Liver (tissue), 9 donors: Measurements from ENCODE around the gene SSNA1. TPM values are rescaled to one million over a fixed set of nuclear protein-coding genes. Genes with fewer than 3 reads are reported as not detected.

Experiments used
- DNase-seq: peaks from one replicate; pipeline ENCODE4 v3.0.0-alpha.2; 2017; ENCODE audit warnings: low spot score
- H3K27ac ChIP-seq, 2 donors: one replicate each; pipeline ENCODE4 v1.7.0; 2013; ENCODE audit warnings: inconsistent platforms in 2 of 2, low read length in 2 of 2, control low read depth in 1 of 2, low read depth in 1 of 2, mild to moderate bottlenecking in 1 of 2
- H3K27me3 ChIP-seq, 4 donors: one replicate each; pipeline versions ENCODE4 v1.6.1 to v1.7.0; 2013; ENCODE audit warnings: low read length in 3 of 4, inconsistent platforms in 1 of 4, mild to moderate bottlenecking in 1 of 4, moderate library complexity in 1 of 4; ENCODE audit not compliant: control insufficient read depth in 4 of 4, insufficient read depth in 4 of 4
- H3K36me3 ChIP-seq, 4 donors: one replicate each; pipeline versions ENCODE4 v1.6.1 to v1.7.0; 2013; ENCODE audit warnings: low read length in 3 of 4, mild to moderate bottlenecking in 3 of 4, low read depth in 1 of 4, moderate library complexity in 1 of 4; ENCODE audit not compliant: control insufficient read depth in 4 of 4, insufficient read depth in 3 of 4
- H3K4me1 ChIP-seq, 4 donors: one replicate each; pipeline versions ENCODE4 v1.6.1 to v1.7.0; 2013; ENCODE audit warnings: low read length in 3 of 4, mild to moderate bottlenecking in 3 of 4, moderate library complexity in 1 of 4; ENCODE audit not compliant: control insufficient read depth in 4 of 4, insufficient read depth in 4 of 4
- H3K4me3 ChIP-seq, 3 donors: one replicate each; pipeline versions ENCODE4 v1.6.1 to v1.7.0; 2013; ENCODE audit warnings: low read length in 3 of 3, control low read depth in 1 of 3, low read depth in 1 of 3, mild to moderate bottlenecking in 1 of 3
- H3K9ac ChIP-seq, 2 donors: one replicate each; pipeline ENCODE4 v1.7.0; 2013; ENCODE audit warnings: low read length in 2 of 2, mild to moderate bottlenecking in 2 of 2, moderate library complexity in 2 of 2, control low read depth in 1 of 2, low read depth in 1 of 2
- H3K9me3 ChIP-seq, 4 donors: one replicate each; pipeline versions ENCODE4 v1.6.1 to v1.7.0; 2013; ENCODE audit warnings: low read length in 3 of 4; ENCODE audit not compliant: control insufficient read depth in 4 of 4
- EGR1 ChIP-seq, 2 donors: IDR thresholded peaks; 2 replicates each; pipeline ENCODE4 v1.6.1; 2016 to 2018; ENCODE audit warnings: antibody characterized with exemption in 2 of 2, low read depth in 2 of 2
- FOXA1 ChIP-seq: IDR thresholded peaks from 2 replicates; pipeline ENCODE4 v1.6.1; 2016; ENCODE audit warnings: antibody characterized with exemption
- FOXA2 ChIP-seq: IDR thresholded peaks from 2 replicates; pipeline ENCODE4 v1.6.1; 2016; ENCODE audit warnings: antibody characterized with exemption
- GABPA ChIP-seq, 2 donors: IDR thresholded peaks in 1 of 2; conservative IDR thresholded peaks in 1 of 2; 2 replicates each; pipeline ENCODE4 v1.6.1; 2016; ENCODE audit warnings: antibody characterized with exemption in 2 of 2, mild to moderate bottlenecking in 1 of 2, moderate library complexity in 1 of 2
- HNF4A ChIP-seq, 2 donors: conservative IDR thresholded peaks; 2 replicates each; pipeline ENCODE4 v1.6.1; 2016; ENCODE audit warnings: antibody characterized with exemption in 2 of 2, mild to moderate bottlenecking in 2 of 2
- HNF4G ChIP-seq: IDR thresholded peaks from 2 replicates; pipeline ENCODE4 v1.6.1; 2016; ENCODE audit warnings: antibody characterized with exemption
- JUND ChIP-seq, 2 donors: IDR thresholded peaks; 2 replicates each; pipeline ENCODE4 v1.6.1; 2016; ENCODE audit warnings: antibody characterized with exemption in 2 of 2
- NR2F2 ChIP-seq: IDR thresholded peaks from 2 replicates; pipeline ENCODE4 v1.6.1; 2016; ENCODE audit warnings: antibody characterized with exemption
- RAD21 ChIP-seq, 2 donors: IDR thresholded peaks; 2 replicates each; pipeline ENCODE4 v1.6.1; 2016; ENCODE audit warnings: antibody characterized with exemption in 2 of 2, mild to moderate bottlenecking in 2 of 2
- SP1 ChIP-seq: IDR thresholded peaks from 2 replicates; pipeline ENCODE4 v1.6.1; 2018; ENCODE audit warnings: antibody characterized with exemption, mild to moderate bottlenecking
- YY1 ChIP-seq: IDR thresholded peaks from 2 replicates; pipeline ENCODE4 v1.6.1; 2016; ENCODE audit warnings: antibody characterized with exemption, mild to moderate bottlenecking
- WGBS: extraction: QIAGEN DNeasy Blood & Tissue Kit; methylation state at CpG from one replicate; pipeline ENCODE4 v1.1.7; 2013; 5-methylcytosine and 5-hydroxymethylcytosine counted together
- polyA plus RNA-seq, 2 donors: library from polyadenylated mRNA; stranded (reverse) in 1 of 2; unstranded in 1 of 2; fragments of 200-250 nt in 1 of 2; fragments of >200 nt in 1 of 2; fragmentation: Nextera tagmentation in 1 of 2; extraction: Ambion mirVana in 1 of 2; gene quantifications; one replicate each; pipeline versions ENCODE4 v1.2.1 to v1.2.3, GENCODE V29; 2013 to 2015
- total RNA-seq, 2 donors: library from RNA; depleted of rRNA; stranded (reverse); fragments of >200 nt; gene quantifications; one replicate each; pipeline ENCODE4 v1.2.3, GENCODE V29; 2014
- TF ChIP-seq, protein P1 (sequence below): fragments of 150-350 bp; IDR thresholded peaks from 2 replicates; pipeline ENCODE4 v1.5.1; 2017; ENCODE audit warnings: improper control_type of control experiment, low read depth, low read length; ENCODE audit not compliant: missing input control
- TF ChIP-seq, protein P2 (sequence below): IDR thresholded peaks from 2 replicates; pipeline ENCODE4 v1.6.1; 2016; ENCODE audit warnings: antibody characterized with exemption
- TF ChIP-seq, protein P3 (sequence below): IDR thresholded peaks from 2 replicates; pipeline ENCODE4 v1.6.1; 2016; ENCODE audit warnings: antibody characterized with exemption, mild to moderate bottlenecking
- TF ChIP-seq, protein P4 (sequence below): IDR thresholded peaks from 2 replicates; pipeline ENCODE4 v1.6.1; 2016; ENCODE audit warnings: antibody characterized with exemption
- TF ChIP-seq, protein P5 (sequence below): IDR thresholded peaks from 2 replicates; pipeline ENCODE4 v1.6.1; 2016; ENCODE audit warnings: antibody characterized with exemption
- donor health status: healthy.
- donor health status: healthy.
- donor health status: healthy.
- donor health status: healthy.
- donor health status: healthy.

The SSNA1 gene
- total and polyA plus RNA-seq, 4 donors = 29.8 to 44.2 (median 40.3) TPM

DNA sequence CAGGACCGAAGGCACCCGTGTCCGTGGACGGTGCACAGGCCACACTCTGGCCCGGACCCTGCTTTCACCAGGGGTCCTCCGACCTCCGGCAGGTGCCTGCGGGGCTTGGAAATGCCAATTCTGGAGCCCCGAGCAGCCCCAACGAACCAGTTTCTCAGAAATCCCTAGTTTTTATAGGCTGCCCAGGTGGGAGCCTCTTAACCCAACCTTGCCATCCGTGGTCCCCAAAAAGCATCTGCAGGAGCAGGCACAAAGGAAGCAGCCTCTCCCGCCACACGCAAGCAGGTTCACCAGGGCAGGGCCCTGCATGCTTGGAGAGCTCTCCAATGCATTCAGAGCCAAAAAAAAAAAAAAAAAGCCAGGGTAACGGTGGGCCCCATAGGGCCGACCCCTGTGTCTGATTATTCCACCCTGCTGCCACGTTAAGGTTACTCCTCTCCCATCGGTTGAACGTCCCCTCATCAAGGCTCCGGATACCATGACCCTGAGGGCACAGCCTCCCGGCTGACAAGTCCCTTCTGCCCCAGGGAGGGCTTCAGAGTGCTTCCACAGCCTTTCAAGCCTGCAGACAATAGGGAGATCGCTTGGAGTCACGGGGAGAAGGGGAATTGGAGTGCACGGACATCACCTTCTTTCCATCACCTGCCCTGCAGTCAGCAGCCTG lies 12.9 kb downstream of the SSNA1 start:
- H3K27ac ChIP-seq = peak overlapping the region; percentile 58 to 87
- TF ChIP-seq JUND (IDR thresholded peaks at IDR 0.05) (no peak), HNF4A (conservative IDR thresholded peaks at IDR 0.05) (no peak), NR2F2 (no peak), EGR1 (IDR thresholded peaks at IDR 0.05; ENCODE audit: low read depth in 2 of 2) (no peak), RAD21 (IDR thresholded peaks at IDR 0.05) (no peak), FOXA1 (no peak), GABPA (IDR thresholded peaks at IDR 0.05 in 1 of 2, conservative IDR thresholded peaks at IDR 0.05 in 1 of 2) (no peak), YY1 (no peak), SP1 (no peak), FOXA2 (no peak), HNF4G (no peak)
- TF ChIP-seq, protein P1, sequence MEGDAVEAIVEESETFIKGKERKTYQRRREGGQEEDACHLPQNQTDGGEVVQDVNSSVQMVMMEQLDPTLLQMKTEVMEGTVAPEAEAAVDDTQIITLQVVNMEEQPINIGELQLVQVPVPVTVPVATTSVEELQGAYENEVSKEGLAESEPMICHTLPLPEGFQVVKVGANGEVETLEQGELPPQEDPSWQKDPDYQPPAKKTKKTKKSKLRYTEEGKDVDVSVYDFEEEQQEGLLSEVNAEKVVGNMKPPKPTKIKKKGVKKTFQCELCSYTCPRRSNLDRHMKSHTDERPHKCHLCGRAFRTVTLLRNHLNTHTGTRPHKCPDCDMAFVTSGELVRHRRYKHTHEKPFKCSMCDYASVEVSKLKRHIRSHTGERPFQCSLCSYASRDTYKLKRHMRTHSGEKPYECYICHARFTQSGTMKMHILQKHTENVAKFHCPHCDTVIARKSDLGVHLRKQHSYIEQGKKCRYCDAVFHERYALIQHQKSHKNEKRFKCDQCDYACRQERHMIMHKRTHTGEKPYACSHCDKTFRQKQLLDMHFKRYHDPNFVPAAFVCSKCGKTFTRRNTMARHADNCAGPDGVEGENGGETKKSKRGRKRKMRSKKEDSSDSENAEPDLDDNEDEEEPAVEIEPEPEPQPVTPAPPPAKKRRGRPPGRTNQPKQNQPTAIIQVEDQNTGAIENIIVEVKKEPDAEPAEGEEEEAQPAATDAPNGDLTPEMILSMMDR = no peak
- TF ChIP-seq, protein P2, sequence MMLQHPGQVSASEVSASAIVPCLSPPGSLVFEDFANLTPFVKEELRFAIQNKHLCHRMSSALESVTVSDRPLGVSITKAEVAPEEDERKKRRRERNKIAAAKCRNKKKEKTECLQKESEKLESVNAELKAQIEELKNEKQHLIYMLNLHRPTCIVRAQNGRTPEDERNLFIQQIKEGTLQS = no peak
- TF ChIP-seq, protein P3, sequence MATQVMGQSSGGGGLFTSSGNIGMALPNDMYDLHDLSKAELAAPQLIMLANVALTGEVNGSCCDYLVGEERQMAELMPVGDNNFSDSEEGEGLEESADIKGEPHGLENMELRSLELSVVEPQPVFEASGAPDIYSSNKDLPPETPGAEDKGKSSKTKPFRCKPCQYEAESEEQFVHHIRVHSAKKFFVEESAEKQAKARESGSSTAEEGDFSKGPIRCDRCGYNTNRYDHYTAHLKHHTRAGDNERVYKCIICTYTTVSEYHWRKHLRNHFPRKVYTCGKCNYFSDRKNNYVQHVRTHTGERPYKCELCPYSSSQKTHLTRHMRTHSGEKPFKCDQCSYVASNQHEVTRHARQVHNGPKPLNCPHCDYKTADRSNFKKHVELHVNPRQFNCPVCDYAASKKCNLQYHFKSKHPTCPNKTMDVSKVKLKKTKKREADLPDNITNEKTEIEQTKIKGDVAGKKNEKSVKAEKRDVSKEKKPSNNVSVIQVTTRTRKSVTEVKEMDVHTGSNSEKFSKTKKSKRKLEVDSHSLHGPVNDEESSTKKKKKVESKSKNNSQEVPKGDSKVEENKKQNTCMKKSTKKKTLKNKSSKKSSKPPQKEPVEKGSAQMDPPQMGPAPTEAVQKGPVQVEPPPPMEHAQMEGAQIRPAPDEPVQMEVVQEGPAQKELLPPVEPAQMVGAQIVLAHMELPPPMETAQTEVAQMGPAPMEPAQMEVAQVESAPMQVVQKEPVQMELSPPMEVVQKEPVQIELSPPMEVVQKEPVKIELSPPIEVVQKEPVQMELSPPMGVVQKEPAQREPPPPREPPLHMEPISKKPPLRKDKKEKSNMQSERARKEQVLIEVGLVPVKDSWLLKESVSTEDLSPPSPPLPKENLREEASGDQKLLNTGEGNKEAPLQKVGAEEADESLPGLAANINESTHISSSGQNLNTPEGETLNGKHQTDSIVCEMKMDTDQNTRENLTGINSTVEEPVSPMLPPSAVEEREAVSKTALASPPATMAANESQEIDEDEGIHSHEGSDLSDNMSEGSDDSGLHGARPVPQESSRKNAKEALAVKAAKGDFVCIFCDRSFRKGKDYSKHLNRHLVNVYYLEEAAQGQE = no peak
- TF ChIP-seq, protein P4, sequence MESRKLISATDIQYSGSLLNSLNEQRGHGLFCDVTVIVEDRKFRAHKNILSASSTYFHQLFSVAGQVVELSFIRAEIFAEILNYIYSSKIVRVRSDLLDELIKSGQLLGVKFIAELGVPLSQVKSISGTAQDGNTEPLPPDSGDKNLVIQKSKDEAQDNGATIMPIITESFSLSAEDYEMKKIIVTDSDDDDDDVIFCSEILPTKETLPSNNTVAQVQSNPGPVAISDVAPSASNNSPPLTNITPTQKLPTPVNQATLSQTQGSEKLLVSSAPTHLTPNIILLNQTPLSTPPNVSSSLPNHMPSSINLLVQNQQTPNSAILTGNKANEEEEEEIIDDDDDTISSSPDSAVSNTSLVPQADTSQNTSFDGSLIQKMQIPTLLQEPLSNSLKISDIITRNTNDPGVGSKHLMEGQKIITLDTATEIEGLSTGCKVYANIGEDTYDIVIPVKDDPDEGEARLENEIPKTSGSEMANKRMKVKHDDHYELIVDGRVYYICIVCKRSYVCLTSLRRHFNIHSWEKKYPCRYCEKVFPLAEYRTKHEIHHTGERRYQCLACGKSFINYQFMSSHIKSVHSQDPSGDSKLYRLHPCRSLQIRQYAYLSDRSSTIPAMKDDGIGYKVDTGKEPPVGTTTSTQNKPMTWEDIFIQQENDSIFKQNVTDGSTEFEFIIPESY = no peak
- TF ChIP-seq, protein P5, sequence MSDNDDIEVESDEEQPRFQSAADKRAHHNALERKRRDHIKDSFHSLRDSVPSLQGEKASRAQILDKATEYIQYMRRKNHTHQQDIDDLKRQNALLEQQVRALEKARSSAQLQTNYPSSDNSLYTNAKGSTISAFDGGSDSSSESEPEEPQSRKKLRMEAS = no peak

More for the DNA sequence above, 12.9 kb downstream of the SSNA1 start:
- no peaks in the 10 kb centered on the region for H3K36me3 ChIP-seq
- no peak for DNase-seq
- H3K27me3 ChIP-seq = no peaks in the 10 kb centered on the region
- peak overlapping the region; percentile 30 to 40 for H3K9ac ChIP-seq
- peaks cover 27 to 83% (median 72%) of the 10 kb centered on the region in 4 donors for H3K4me1 ChIP-seq
- H3K4me3 ChIP-seq = peak overlapping the region; percentile 47 to 83 (median 57)
- 17% methylated on average over 23 of the region's 23 CpGs for WGBS
- no peaks in the 10 kb centered on the region for H3K9me3 ChIP-seq
